Measurements from ENCODE around the gene PCDHGC3. TPM values are rescaled to one million over a fixed set of nuclear protein-coding genes. Genes with fewer than 3 reads are reported as not detected.
A peak's percentile ranks its signal among the peaks of the same experiment; 100 is the strongest.

PCDHGC3 gene
- total and polyA plus RNA-seq, 9 of the 15 experiments (the other 6 are each of a cell fraction or from before 2014, with no cell fraction given) = 0.07 TPM; not detected in 8

- DNase-seq (ENCODE audit: extremely low read depth in 1 of 4, low spot score in 3 of 4) (no peak), FAIRE-seq (no peak), ATAC-seq (no peak)
- Histone ChIP-seq H4K20me1 (replicated peaks; ENCODE audit: control insufficient read depth, insufficient read depth, low read length) (no peaks in the 10 kb centered on the region), H3K4me2 (ENCODE audit: insufficient read depth, low read length) (no peak overlapping the region), H3K27me3 (ENCODE audit: control insufficient read depth in 2 of 2, insufficient read depth in 2 of 2, low read length in 2 of 2) (peaks cover 11 to 30% of the 10 kb centered on the region in 2 experiments), H3K9me3 (replicated peaks; ENCODE audit: control insufficient read depth, insufficient read depth, low read depth, low read length) (no peaks in the 10 kb centered on the region), H3K36me3 (ENCODE audit: control insufficient read depth, insufficient read depth, low read length) (no peaks in the 10 kb centered on the region), H3K27ac (ENCODE audit: extremely low read depth, low read depth, low read length) (no peak overlapping the region), H3K79me2 (ENCODE audit: control insufficient read depth, insufficient read depth, low read length) (no peaks in the 10 kb centered on the region), H2AFZ (ENCODE audit: low read depth, low read length) (no peak overlapping the region), H3K4me1 (replicated peaks in 1 of 2; ENCODE audit: control insufficient read depth in 2 of 2, insufficient read depth in 2 of 2, low read length in 2 of 2) (no peaks in the 10 kb centered on the region), H3K4me3 (no peak overlapping the region), H3K9me1 (ENCODE audit: control insufficient read depth, insufficient read depth, low read length) (no peaks in the 10 kb centered on the region), H3K9ac (ENCODE audit: insufficient read depth in 1 of 2, low read depth in 2 of 2, low read length in 2 of 2) (no peak overlapping the region)
- WGBS (ENCODE audit: insufficient coverage, low coverage, missing lambda C conversion rate) = 1% methylated on average over 7 of the region's 7 CpGs
- in situ Hi-C loops (cut with MboI) (no loop called here), intact Hi-C loops (cut with micrococcal nuclease) (no loop called here)
- POLR2A ChIA-PET = interaction anchor here (0.5 kb wide), 1 partner anchor 9 kb away, joined by 3 read pairs; no protein-coding TSS in a partner anchor
- CTCF ChIA-PET (ENCODE audit: low intra/inter-chr PET ratio) = no interaction called here
- TF ChIP-seq RFX1 (IDR thresholded peaks at IDR 0.05) (0 out of 2 replicates have a peak, but pooled peaks have one; percentile 9), HDGF (IDR thresholded peaks at IDR 0.05) (no peak), ZNF778 (CRISPR knock-in tag; IDR thresholded peaks at IDR 0.05) (no peak)
- no TSS peak for BruUV-seq (replicated peaks)
These were observed 26.0 kb downstream of the PCDHGC3 start for GRCh38 chr5:141501761-141502160.

GRCh38 chr5:141503681-141504080 lies 27.9 kb downstream of the PCDHGC3 start:
- H3K27me3 ChIP-seq (ENCODE audit: control insufficient read depth in 2 of 2, insufficient read depth in 2 of 2, low read length in 2 of 2) = peaks cover 11 to 27% of the 10 kb centered on the region in 2 experiments; a peak in 4 of 5 replicates
- H3K9ac ChIP-seq (ENCODE audit: insufficient read depth in 1 of 2, low read depth in 2 of 2, low read length in 2 of 2) = no peak overlapping the region
- H3K27ac ChIP-seq (ENCODE audit: extremely low read depth, low read depth, low read length) = no peak overlapping the region
- H3K79me2 ChIP-seq (ENCODE audit: control insufficient read depth, insufficient read depth, low read length) = no peaks in the 10 kb centered on the region
- intact Hi-C loops (cut with micrococcal nuclease) (no loop called here), in situ Hi-C loops (cut with MboI) (no loop called here)
- no peak overlapping the region for H3K4me2 ChIP-seq (ENCODE audit: insufficient read depth, low read length)
- H3K4me3 ChIP-seq = no peak overlapping the region
- POLR2A ChIA-PET = no interaction called here
- no peaks in the 10 kb centered on the region for H3K9me1 ChIP-seq (ENCODE audit: control insufficient read depth, insufficient read depth, low read length)
- FAIRE-seq (no peak), DNase-seq (ENCODE audit: extremely low read depth in 1 of 4, low spot score in 3 of 4) (no peak), ATAC-seq (no peak)
- no peaks in the 10 kb centered on the region for H4K20me1 ChIP-seq (replicated peaks; ENCODE audit: control insufficient read depth, insufficient read depth, low read length)
- CTCF ChIA-PET (ENCODE audit: low intra/inter-chr PET ratio) = no interaction called here
- no peaks in the 10 kb centered on the region for H3K4me1 ChIP-seq (replicated peaks in 1 of 2; ENCODE audit: control insufficient read depth in 2 of 2, insufficient read depth in 2 of 2, low read length in 2 of 2)
- BruUV-seq (replicated peaks) = no TSS peak
- no peak overlapping the region for H2AFZ ChIP-seq (ENCODE audit: low read depth, low read length)
- 7% methylated on average over 2 of the region's 2 CpGs for WGBS (ENCODE audit: insufficient coverage, low coverage, missing lambda C conversion rate)
- no peaks in the 10 kb centered on the region for H3K9me3 ChIP-seq (replicated peaks; ENCODE audit: control insufficient read depth, insufficient read depth, low read depth, low read length)
- no peaks in the 10 kb centered on the region for H3K36me3 ChIP-seq (ENCODE audit: control insufficient read depth, insufficient read depth, low read length)
- TF ChIP-seq ESRRA (IDR thresholded peaks at IDR 0.05; ENCODE audit: borderline replicate concordance, low read depth) (no peak), KDM4B (IDR thresholded peaks at IDR 0.05; ENCODE audit: borderline replicate concordance in 2 of 2, low read depth in 1 of 2) (no peak), CREB1 (IDR thresholded peaks at IDR 0.05) (no peak), CREB1 (CRISPR knock-in tag; IDR thresholded peaks at IDR 0.05) (no peak), ZNF121 (CRISPR knock-in tag; conservative IDR thresholded peaks at IDR 0.05) (no peak), GABPB1 (CRISPR knock-in tag; IDR thresholded peaks at IDR 0.05) (no peak)
- TF ChIP-seq, protein P1, sequence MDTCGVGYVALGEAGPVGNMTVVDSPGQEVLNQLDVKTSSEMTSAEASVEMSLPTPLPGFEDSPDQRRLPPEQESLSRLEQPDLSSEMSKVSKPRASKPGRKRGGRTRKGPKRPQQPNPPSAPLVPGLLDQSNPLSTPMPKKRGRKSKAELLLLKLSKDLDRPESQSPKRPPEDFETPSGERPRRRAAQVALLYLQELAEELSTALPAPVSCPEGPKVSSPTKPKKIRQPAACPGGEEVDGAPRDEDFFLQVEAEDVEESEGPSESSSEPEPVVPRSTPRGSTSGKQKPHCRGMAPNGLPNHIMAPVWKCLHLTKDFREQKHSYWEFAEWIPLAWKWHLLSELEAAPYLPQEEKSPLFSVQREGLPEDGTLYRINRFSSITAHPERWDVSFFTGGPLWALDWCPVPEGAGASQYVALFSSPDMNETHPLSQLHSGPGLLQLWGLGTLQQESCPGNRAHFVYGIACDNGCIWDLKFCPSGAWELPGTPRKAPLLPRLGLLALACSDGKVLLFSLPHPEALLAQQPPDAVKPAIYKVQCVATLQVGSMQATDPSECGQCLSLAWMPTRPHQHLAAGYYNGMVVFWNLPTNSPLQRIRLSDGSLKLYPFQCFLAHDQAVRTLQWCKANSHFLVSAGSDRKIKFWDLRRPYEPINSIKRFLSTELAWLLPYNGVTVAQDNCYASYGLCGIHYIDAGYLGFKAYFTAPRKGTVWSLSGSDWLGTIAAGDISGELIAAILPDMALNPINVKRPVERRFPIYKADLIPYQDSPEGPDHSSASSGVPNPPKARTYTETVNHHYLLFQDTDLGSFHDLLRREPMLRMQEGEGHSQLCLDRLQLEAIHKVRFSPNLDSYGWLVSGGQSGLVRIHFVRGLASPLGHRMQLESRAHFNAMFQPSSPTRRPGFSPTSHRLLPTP (IDR thresholded peaks at IDR 0.05; ENCODE audit: borderline replicate concordance, extremely low read depth, insufficient read length) = no peak
